BJ (cell line): ENCODE measurements around the gene MORC1. TPM values are rescaled to one million over a fixed set of nuclear protein-coding genes. Genes with fewer than 3 reads are reported as not detected.

ENCODE experiments used
- CTCF ChIA-PET: fragments of 350-600 bp; formaldehyde crosslinking; extraction: SDS; loops from one replicate; lab custom pipeline; 2021; ENCODE audit warnings: antibody characterized with exemption, inconsistent platforms; lab: Yijun Ruan, JAX
- POLR2A ChIA-PET: fragments of 300-600 bp; sonication (Branson Sonifier 250); formaldehyde crosslinking; extraction: SDS; loops from one replicate; lab custom pipeline; 2021; ENCODE audit warnings: antibody characterized with exemption; lab: Charles Lee
- DNase-seq: peaks from one replicate; pipeline ENCODE4 v3.0.0-alpha.2; 2011; ENCODE audit warnings: low read depth
- H3K27me3 ChIP-seq: 2 replicates; pipeline ENCODE4 v1.6.0; 2011; ENCODE audit warnings: low read length; ENCODE audit not compliant: control insufficient read depth, insufficient read depth
- H3K36me3 ChIP-seq: 2 replicates; pipeline ENCODE4 v1.5.1; 2011; ENCODE audit warnings: low read length; ENCODE audit not compliant: control insufficient read depth, insufficient read depth
- H3K4me3 ChIP-seq: 2 replicates; pipeline ENCODE4 v1.5.1; 2011; ENCODE audit warnings: low read depth, mild to moderate bottlenecking, control low read depth, low read length
- polyA plus RNA-seq: library from polyadenylated mRNA; depleted of rRNA; stranded (reverse); fragments of >200 nt; gene quantifications from 2 replicates; pipeline ENCODE4 v1.2.3, GENCODE V29; 2011
- TF ChIP-seq, protein P1 (sequence below): IDR thresholded peaks from 2 replicates; pipeline ENCODE4 v1.5.1; 2011; ENCODE audit warnings: low read depth, mild to moderate bottlenecking, control low read depth, inconsistent platforms, low read length, moderate library complexity; ENCODE audit not compliant: insufficient read depth

Gene MORC1
- polyA plus RNA-seq, 1 experiment, result not detected

DNA sequence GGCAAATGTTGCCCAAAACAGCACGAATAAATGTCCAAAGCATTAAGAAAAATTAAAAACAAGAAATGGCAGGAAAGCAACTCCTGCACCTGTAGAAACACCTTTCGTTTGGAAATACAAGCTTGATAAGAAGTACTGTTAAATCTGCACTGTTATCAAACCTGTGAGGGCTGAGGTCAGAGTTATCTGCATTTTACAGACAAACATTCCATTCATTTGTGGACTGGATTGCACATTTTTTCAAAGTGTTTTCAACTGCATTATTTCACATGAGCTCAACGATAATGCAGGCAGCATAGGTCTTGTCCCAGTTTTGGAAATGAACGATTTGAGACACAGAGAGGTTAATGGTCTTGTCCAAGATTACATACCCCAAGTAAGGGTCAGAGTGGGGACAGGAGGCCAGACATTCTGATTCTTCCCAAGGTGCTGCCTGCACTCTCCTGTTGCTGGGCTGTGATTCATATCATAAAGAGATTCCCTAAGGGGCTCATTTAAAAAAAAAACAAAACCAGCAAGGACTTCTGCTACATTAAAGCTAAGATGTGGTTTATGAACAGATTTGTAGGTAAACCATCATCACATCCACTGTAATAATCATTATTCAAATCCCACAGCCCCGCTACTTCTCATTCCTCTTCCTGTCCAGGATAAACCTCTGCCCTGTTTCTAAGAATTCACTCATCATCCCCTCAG is 177.2 kb downstream of the MORC1 start:
- H3K36me3 ChIP-seq, result no peaks in the 10 kb centered on the region
- CTCF ChIA-PET, result no interaction called here
- H3K27me3 ChIP-seq, result no peaks in the 10 kb centered on the region
- TF ChIP-seq, protein P1, sequence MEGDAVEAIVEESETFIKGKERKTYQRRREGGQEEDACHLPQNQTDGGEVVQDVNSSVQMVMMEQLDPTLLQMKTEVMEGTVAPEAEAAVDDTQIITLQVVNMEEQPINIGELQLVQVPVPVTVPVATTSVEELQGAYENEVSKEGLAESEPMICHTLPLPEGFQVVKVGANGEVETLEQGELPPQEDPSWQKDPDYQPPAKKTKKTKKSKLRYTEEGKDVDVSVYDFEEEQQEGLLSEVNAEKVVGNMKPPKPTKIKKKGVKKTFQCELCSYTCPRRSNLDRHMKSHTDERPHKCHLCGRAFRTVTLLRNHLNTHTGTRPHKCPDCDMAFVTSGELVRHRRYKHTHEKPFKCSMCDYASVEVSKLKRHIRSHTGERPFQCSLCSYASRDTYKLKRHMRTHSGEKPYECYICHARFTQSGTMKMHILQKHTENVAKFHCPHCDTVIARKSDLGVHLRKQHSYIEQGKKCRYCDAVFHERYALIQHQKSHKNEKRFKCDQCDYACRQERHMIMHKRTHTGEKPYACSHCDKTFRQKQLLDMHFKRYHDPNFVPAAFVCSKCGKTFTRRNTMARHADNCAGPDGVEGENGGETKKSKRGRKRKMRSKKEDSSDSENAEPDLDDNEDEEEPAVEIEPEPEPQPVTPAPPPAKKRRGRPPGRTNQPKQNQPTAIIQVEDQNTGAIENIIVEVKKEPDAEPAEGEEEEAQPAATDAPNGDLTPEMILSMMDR, result no peak
- POLR2A ChIA-PET, result no interaction called here
- H3K4me3 ChIP-seq, result no peak overlapping the region
- DNase-seq, result no peak

DNA sequence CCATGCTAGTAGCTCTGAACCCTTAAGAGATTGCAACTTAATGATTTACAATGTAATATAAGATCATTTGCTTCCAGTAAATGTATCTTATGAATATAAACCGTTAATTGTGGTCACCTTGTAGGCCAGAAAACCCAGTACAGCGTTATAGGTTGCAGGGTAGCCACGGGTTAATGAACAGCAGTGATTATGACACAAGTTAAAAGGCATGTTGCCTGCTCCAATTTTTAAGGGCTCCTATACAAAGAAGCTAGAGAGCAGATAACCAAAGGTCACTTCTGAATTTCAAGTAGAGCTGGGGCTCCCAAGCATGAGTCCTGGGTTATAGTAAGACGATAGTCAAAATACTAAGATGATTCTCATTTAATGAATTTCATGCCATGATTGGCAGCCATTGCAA is 177.8 kb downstream of the MORC1 start:
- H3K36me3 ChIP-seq, result no peaks in the 10 kb centered on the region
- no peak for DNase-seq
- no peak overlapping the region for H3K4me3 ChIP-seq
- ChIA-PET POLR2A (no interaction called here), CTCF (no interaction called here)
- H3K27me3 ChIP-seq, result no peaks in the 10 kb centered on the region
- TF ChIP-seq, protein P1, result no peak

DNA sequence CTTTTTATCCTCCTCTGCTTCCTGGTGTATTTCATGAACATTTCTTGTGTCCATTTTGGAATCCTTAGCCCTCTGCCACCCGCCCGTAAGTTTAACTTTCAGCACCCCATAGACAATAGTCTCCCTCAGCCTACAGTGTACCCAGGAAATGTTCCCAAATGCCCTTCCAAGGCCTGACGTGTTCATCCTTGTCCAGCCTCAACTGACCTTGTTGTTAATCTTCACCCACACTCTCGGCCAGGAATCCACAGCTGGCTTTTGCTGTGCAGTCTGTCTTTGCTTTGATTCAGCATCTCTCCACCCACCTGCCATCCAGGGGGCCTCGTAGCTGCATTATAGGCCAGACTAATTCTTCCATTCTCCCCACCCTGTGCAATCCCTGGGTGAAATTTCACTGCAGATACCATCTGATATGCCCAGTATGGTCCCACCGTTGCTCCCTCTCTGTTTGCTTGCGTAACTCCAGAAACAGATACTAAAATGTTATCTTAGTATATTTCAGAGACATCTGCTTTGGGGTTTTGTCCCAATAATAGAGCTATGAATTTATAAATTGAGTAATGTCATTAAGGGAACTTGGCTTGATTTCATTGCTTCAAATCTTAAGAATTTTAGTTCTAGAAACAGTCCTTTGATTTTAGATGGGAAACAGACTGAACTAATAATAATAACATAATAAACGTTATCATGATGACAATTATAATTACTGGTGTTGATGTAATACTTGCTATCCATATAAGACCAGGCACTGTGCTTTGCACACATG is 180.8 kb downstream of the MORC1 start:
- POLR2A ChIA-PET, result no interaction called here
- Histone ChIP-seq H3K4me3 (no peak overlapping the region), H3K27me3 (no peaks in the 10 kb centered on the region), H3K36me3 (no peaks in the 10 kb centered on the region)
- TF ChIP-seq, protein P1, result no peak
- DNase-seq, result no peak
- CTCF ChIA-PET, result no interaction called here

DNA sequence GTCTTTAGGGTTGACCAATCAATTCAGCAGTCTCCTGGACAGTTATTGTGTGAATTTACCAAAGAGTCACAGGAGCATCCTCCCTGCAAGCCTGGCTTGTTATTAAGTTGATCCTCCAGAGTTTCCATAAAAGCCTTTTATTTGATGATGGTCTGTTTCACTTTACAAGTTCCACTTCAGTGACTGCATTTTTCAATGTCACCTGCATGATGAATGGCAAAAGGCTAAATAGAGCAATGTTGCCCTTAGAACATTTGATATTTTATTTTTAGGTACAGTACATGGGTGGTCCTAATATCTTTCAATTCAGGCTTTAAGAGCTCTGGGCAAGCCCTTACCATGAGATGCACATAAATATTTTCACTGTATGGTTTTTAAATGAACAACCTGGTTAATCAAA is 186.9 kb downstream of the MORC1 start:
- no peak for DNase-seq
- no peaks in the 10 kb centered on the region for H3K36me3 ChIP-seq
- ChIA-PET POLR2A (no interaction called here), CTCF (no interaction called here)
- H3K4me3 ChIP-seq, result no peak overlapping the region
- TF ChIP-seq, protein P1, result no peak
- H3K27me3 ChIP-seq, result no peaks in the 10 kb centered on the region

DNA sequence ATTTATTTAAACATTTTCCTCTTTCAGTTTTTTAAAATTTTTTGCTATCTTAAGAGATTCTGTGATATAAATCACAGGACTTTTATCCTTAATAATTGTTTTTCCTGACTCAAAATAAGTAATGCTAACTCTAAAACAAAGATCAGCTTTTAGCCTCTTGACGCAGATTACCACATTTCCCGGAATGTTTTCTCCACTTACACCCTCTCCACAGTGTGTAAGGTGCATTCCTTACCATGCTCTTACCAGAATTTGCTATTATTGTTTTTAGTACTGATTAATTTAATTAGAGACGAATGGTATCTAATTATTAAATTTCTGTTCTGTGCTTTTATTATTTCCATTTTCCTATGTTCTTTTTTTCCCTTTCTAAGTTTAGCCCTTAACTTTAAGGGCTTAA is 199.1 kb downstream of the MORC1 start:
- POLR2A ChIA-PET, result no interaction called here
- CTCF ChIA-PET, result interaction anchor here (1.1 to 2.7 kb wide), 2 partner anchors 254 to 257 kb away, joined by 3 to 8 read pairs; no protein-coding TSS in a partner anchor
- Histone ChIP-seq H3K27me3 (no peaks in the 10 kb centered on the region), H3K36me3 (no peaks in the 10 kb centered on the region), H3K4me3 (no peak overlapping the region)
- TF ChIP-seq, protein P1, result no peak
- DNase-seq, result no peak
